Natural killer cell (primary cell): Measurements from ENCODE around the gene C2orf66. TPM values are rescaled to one million over a fixed set of nuclear protein-coding genes. Genes with fewer than 3 reads are reported as not detected.
A peak's percentile ranks its signal among the peaks of the same experiment; 100 is the strongest.

Experiments used
- ATAC-seq, 3 donors: fragments of 150-1000 bp in 2 of 3; fragments of 200-7000 bp in 1 of 3; cut with Tn5 transposase; 1 replicate in 1 of 3; 2 replicates in 2 of 3; pipeline ENCODE4 v1.10.0; 2021; ENCODE audit warnings: mild to moderate bottlenecking in 2 of 3, moderate library complexity in 2 of 3
- DNase-seq, 2 donors: peaks; one replicate each; pipeline versions ENCODE4 v3.0.0 to v3.0.0-alpha.2; 2013 to 2021; ENCODE audit warnings: mixed read lengths in 1 of 2
- H3K27ac ChIP-seq: one replicate; pipeline ENCODE4 v1.5.1; 2013; ENCODE audit warnings: mild to moderate bottlenecking, low read length
- H3K27me3 ChIP-seq: one replicate; pipeline ENCODE4 v1.6.1; 2013; ENCODE audit warnings: low read length; ENCODE audit not compliant: control insufficient read depth, insufficient read depth
- H3K36me3 ChIP-seq: one replicate; pipeline ENCODE4 v1.6.1; 2013; ENCODE audit warnings: low read length; ENCODE audit not compliant: control insufficient read depth, insufficient read depth
- H3K4me1 ChIP-seq: one replicate; pipeline ENCODE4 v1.6.1; 2013; ENCODE audit warnings: low read length; ENCODE audit not compliant: control insufficient read depth, insufficient read depth
- H3K4me3 ChIP-seq: one replicate; pipeline ENCODE4 v1.5.1; 2013; ENCODE audit warnings: low read length
- H3K9me3 ChIP-seq: one replicate; pipeline ENCODE4 v1.6.1; 2013; ENCODE audit warnings: low read length; ENCODE audit not compliant: control insufficient read depth, insufficient read depth
- H3K27ac Mint-ChIP-seq, 2 donors: one replicate each; pipeline ENCODE4 v1.8.0; 2022; ENCODE audit warnings: mild to moderate bottlenecking in 2 of 2, mixed read lengths in 2 of 2, moderate library complexity in 1 of 2
- H3K27me3 Mint-ChIP-seq, 2 donors: one replicate each; pipeline ENCODE4 v1.8.0; 2022; ENCODE audit warnings: low read depth in 2 of 2, mixed read lengths in 2 of 2
- H3K36me3 Mint-ChIP-seq: one replicate; pipeline ENCODE4 v1.8.0; 2022; ENCODE audit warnings: mixed read lengths
- H3K4me1 Mint-ChIP-seq, 2 donors: one replicate each; pipeline ENCODE4 v1.8.0; 2022; ENCODE audit warnings: mixed read lengths in 2 of 2
- H3K4me3 Mint-ChIP-seq: one replicate; pipeline ENCODE4 v1.8.0; 2022; ENCODE audit warnings: mild to moderate bottlenecking, moderate library complexity, mixed read lengths
- H3K9me3 Mint-ChIP-seq, 2 donors: one replicate each; pipeline ENCODE4 v1.8.0; 2022; ENCODE audit warnings: mixed read lengths in 2 of 2
- WGBS: methylation state at CpG from one replicate; pipeline ENCODE4 v1.1.7; 2013; ENCODE audit warnings: missing lambda C conversion rate; ENCODE audit not compliant: insufficient coverage; 5-methylcytosine and 5-hydroxymethylcytosine counted together
- intact Hi-C: fragments of 100-400 bp; cut with micrococcal nuclease; formaldehyde crosslinking; loops from one replicate; pipeline ENCODE4 v1.14.2; 2022
- total RNA-seq, 4 donors: library from RNA; stranded (reverse); fragments of 120-200 nt in 1 of 4; gene quantifications; one replicate each; pipeline versions ENCODE4 v1.2.3 to v1.2.4, GENCODE V29; 2013 to 2022
- TF ChIP-seq, protein P1 (sequence below): fragments of 200-600 bp; IDR thresholded peaks from one replicate; pipeline ENCODE4 v1.8.0; 2022; ENCODE audit warnings: antibody characterized with exemption

Gene C2orf66
- total RNA-seq, 3 donors from 2014 or later (not counting 1 experiment from before 2014, with no cell fraction given) = not detected

DNA sequence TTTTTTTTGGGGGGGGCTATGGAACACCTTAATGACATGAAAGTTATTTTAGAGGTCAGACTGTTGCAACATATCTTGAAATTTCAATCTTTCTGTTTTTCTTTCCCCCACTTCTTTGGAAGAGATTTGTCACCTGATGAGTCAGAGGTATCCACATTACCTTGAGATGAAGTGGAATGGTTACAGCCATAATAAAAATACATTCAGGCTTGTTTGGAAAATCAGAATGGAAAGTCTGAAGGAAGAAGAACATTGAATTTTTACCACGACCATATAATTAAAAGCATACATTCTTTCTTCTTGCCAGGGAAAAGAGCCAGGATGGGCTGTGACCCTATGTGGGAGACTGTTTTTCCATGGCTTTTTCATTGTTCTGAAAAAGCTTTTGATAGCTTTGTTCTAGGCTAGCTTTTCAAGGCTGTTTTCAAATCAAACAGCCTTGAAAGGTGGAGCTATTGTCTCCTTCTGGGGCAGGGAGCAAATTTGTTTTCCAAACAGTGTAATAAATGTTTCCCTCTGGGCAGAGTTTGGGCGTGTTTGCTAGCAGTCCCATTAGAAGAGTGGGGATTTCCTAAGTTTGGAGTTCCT lies 7.4 kb downstream of the C2orf66 start:
- peaks cover 17 to 25% of the 10 kb centered on the region in 2 donors for H3K4me1 Mint-ChIP-seq
- H3K4me3 Mint-ChIP-seq = no peak overlapping the region

DNA sequence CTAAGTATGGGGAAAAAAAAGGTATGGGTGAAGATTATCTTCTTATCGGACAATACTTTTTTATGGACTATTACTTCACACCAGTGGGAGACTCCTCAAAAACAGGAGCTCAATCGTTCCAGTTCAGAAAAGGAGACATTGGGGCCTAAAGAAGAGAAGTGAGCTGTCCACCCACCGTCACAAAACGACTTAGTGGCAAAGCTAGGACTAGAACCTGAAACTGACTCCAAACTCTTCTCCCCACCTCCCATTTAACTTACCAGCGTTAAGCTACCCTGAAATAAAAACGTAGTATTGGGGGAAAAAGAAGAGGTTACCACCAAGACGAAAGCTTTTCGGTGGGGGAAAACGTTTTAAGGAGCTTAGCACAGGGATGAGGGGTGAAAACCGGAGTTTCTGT lies 10.2 kb downstream of the C2orf66 start:
- H3K9me3 ChIP-seq = no peaks in the 10 kb centered on the region
- H3K27ac ChIP-seq = peak overlapping the region; percentile 74
- peaks cover 17% of the 10 kb centered on the region for H3K4me1 ChIP-seq
- TF ChIP-seq, protein P1, sequence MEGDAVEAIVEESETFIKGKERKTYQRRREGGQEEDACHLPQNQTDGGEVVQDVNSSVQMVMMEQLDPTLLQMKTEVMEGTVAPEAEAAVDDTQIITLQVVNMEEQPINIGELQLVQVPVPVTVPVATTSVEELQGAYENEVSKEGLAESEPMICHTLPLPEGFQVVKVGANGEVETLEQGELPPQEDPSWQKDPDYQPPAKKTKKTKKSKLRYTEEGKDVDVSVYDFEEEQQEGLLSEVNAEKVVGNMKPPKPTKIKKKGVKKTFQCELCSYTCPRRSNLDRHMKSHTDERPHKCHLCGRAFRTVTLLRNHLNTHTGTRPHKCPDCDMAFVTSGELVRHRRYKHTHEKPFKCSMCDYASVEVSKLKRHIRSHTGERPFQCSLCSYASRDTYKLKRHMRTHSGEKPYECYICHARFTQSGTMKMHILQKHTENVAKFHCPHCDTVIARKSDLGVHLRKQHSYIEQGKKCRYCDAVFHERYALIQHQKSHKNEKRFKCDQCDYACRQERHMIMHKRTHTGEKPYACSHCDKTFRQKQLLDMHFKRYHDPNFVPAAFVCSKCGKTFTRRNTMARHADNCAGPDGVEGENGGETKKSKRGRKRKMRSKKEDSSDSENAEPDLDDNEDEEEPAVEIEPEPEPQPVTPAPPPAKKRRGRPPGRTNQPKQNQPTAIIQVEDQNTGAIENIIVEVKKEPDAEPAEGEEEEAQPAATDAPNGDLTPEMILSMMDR = no peak
- 3% methylated on average over 8 of the region's 10 CpGs for WGBS
- Mint-ChIP-seq H3K27ac (peak overlapping the region; percentile 94 to 98), H3K27me3 (peaks cover 12 to 20% of the 10 kb centered on the region in 2 donors), H3K36me3 (peaks cover 10% of the 10 kb centered on the region), H3K9me3 (no peaks in the 10 kb centered on the region), H3K4me1 (peaks cover 21 to 28% of the 10 kb centered on the region in 2 donors), H3K4me3 (peak overlapping the region; percentile 98)
- ATAC-seq (peak; percentile 1 to 9 (median 2)), DNase-seq (no peak)
- H3K36me3 ChIP-seq = peaks cover 26% of the 10 kb centered on the region
- H3K27me3 ChIP-seq = no peaks in the 10 kb centered on the region
- H3K4me3 ChIP-seq = peak overlapping the region; percentile 87
- intact Hi-C loops = no loop called here

More for the DNA sequence above, 7.4 kb downstream of the C2orf66 start:
- TF ChIP-seq, protein P1 = no peak
- no peak overlapping the region for H3K27ac Mint-ChIP-seq
- Histone ChIP-seq H3K4me1 (peaks cover 17% of the 10 kb centered on the region), H3K36me3 (peaks cover 9% of the 10 kb centered on the region), H3K9me3 (no peaks in the 10 kb centered on the region), H3K27ac (no peak overlapping the region), H3K27me3 (no peaks in the 10 kb centered on the region), H3K4me3 (no peak overlapping the region)
- DNase-seq (no peak), ATAC-seq (no peak)
- 86% methylated on average over 1 of the region's 2 CpGs for WGBS
- peaks cover 19 to 29% of the 10 kb centered on the region in 2 donors for H3K27me3 Mint-ChIP-seq
- no peaks in the 10 kb centered on the region for H3K9me3 Mint-ChIP-seq
- peaks cover 6% of the 10 kb centered on the region for H3K36me3 Mint-ChIP-seq
- intact Hi-C loops = no loop called here

DNA sequence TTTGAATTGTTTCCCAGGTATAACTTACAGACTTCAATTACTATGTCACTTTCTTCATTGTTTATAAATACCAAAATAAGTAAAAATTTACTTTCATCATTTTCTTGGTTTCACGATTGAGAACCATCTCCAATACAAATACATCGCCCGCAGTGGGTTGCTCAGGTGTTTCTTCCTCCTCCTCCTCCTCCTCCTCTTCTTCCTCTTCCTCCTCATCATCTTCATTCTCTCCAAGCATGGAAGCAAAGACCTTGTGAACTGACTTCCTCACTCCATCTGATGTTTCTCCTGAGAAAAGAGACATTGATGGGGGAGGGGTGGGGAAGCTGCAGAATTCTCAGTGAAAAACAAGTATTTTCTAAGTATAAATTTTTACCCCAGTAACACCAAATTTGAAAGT lies 16.3 kb downstream of the C2orf66 start:
- H3K9me3 ChIP-seq = no peaks in the 10 kb centered on the region
- no peaks in the 10 kb centered on the region for H3K27me3 ChIP-seq
- Mint-ChIP-seq H3K36me3 (peaks cover 23% of the 10 kb centered on the region), H3K27me3 (no peaks in the 10 kb centered on the region), H3K4me3 (no peak overlapping the region), H3K9me3 (no peaks in the 10 kb centered on the region), H3K27ac (no peak overlapping the region), H3K4me1 (peaks cover 7 to 11% of the 10 kb centered on the region in 2 donors)
- TF ChIP-seq, protein P1 = no peak
- ATAC-seq (no peak), DNase-seq (no peak)
- H3K4me3 ChIP-seq = no peak overlapping the region
- H3K36me3 ChIP-seq = peaks cover 81% of the 10 kb centered on the region
- 100% methylated on average over 3 of the region's 3 CpGs for WGBS
- intact Hi-C loops = no loop called here
- H3K4me1 ChIP-seq = no peaks in the 10 kb centered on the region
- H3K27ac ChIP-seq = no peak overlapping the region
